Effector memory CD8-positive, alpha-beta T cell (primary cell): ENCODE measurements around the gene TMEM236.
A peak's percentile ranks its signal among the peaks of the same experiment; 100 is the strongest.
"Not testable (repeated sequence)": the region's sequence is repeated elsewhere in the genome, so short reads cannot be mapped to it uniquely, and the experiment has no call there.

Experiments
- ATAC-seq: fragments of 150-1000 bp; cut with Tn5 transposase; replicated peaks from 2 replicates; pipeline ENCODE4 v1.10.0; 2021; ENCODE audit warnings: mild to moderate bottlenecking, moderate library complexity
- DNase-seq, 3 experiments: peaks; one replicate each; pipeline ENCODE4 v3.0.0; 2021
- H3K27ac Mint-ChIP-seq, 2 donors: one replicate each; pipeline ENCODE4 v1.8.0; 2022; ENCODE audit warnings: mild to moderate bottlenecking in 2 of 2, mixed read lengths in 2 of 2, moderate library complexity in 2 of 2
- H3K27me3 Mint-ChIP-seq, 2 donors: one replicate each; pipeline ENCODE4 v1.8.0; 2022; ENCODE audit warnings: mixed read lengths in 2 of 2
- H3K36me3 Mint-ChIP-seq: one replicate; pipeline ENCODE4 v1.8.0; 2022; ENCODE audit warnings: mild to moderate bottlenecking, moderate library complexity, mixed read lengths; ENCODE audit not compliant: insufficient read depth
- H3K4me1 Mint-ChIP-seq, 2 donors: one replicate each; pipeline ENCODE4 v1.8.0; 2022; ENCODE audit warnings: low read depth in 2 of 2, mixed read lengths in 2 of 2
- H3K4me3 Mint-ChIP-seq, 2 donors: one replicate each; pipeline ENCODE4 v1.8.0; 2022; ENCODE audit warnings: mild to moderate bottlenecking in 2 of 2, mixed read lengths in 2 of 2, moderate library complexity in 2 of 2
- H3K9me3 Mint-ChIP-seq, 2 donors: one replicate each; pipeline ENCODE4 v1.8.0; 2022; ENCODE audit warnings: mixed read lengths in 2 of 2
- total RNA-seq, 9 experiments: gene quantifications; one replicate each; lab custom pipeline; 2026; lab: John Stamatoyannopoulos, UW

Gene TMEM236, protein sequence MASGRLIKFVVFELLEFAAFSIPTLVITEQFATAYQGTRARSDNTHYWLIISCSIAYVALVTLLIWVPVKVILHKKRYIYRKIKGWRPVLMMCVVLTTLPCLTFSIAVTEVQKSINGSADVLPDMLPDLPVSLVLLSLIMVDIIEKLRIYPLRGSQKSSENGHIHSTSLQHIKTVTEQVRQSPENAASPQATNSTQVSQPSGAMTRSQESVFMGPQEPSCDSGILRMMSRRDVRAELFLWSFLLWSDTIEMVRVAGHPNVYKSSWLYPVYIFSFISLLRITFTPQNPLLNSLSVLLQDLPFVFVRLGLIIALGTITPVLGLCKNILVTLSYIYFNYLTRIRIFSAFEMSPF
- 0 to 1.2 (median 0.30) reads per million in 9 experiments for total RNA-seq

DNA sequence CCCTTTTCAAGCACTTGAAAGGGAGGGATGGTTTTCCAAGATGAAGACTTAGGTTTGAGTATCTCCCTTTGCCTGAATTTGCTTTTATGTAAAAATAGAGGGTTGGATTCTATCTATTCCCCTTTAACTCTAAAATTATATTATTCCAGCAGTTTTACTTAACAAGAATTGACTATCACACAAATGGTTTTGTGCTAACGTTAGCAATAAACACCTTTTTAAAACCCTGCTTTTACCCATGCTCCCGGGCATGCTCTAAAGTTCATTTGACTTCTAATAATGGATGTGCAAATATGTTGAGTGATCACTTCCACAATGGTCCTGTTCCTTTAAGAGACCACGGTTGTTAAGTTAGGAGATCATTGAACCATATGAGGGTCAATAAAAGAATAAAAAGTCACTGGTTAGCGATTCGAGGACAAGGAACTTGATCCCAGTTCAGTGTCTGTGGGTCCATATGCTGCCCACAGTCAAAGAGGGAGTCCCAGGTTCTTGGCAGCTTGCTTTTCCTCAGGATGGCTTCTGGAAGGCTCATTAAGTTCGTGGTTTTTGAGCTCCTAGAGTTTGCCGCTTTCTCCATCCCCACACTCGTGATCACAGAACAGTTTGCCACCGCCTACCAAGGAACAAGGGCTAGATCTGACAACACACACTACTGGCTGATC, at the start of gene TMEM236:
Gene TMEM236 (plus strand): TSS at position 421 of the 665 bp plus-strand sequence. CDS start 95 bp downstream, at position 516.
- no peak within 1 kb of the TSS for H3K27ac Mint-ChIP-seq
- H3K27me3 Mint-ChIP-seq, result no peaks in the 10 kb centered on the region
- ATAC-seq (no peak), DNase-seq (no peak)
- H3K9me3 Mint-ChIP-seq, result no peaks in the 10 kb centered on the region
- peaks cover 0 to 3% of the 10 kb centered on the region in 2 donors for H3K4me1 Mint-ChIP-seq
- H3K4me3 Mint-ChIP-seq, result no peak within 1 kb of the TSS
- H3K36me3 Mint-ChIP-seq, result no peaks in the 10 kb centered on the region

GRCh38 chr10:17703706-17704105, 48.3 kb upstream of the TMEM236 start:
- no peak overlapping the region for H3K27ac Mint-ChIP-seq
- H3K27me3 Mint-ChIP-seq, result no peaks in the 10 kb centered on the region
- no peak overlapping the region for H3K4me3 Mint-ChIP-seq
- ATAC-seq (no peak), DNase-seq (no peak)
- H3K4me1 Mint-ChIP-seq, result no peaks in the 10 kb centered on the region
- H3K9me3 Mint-ChIP-seq, result no peaks in the 10 kb centered on the region
- peaks cover 56% of the 10 kb centered on the region for H3K36me3 Mint-ChIP-seq

DNA sequence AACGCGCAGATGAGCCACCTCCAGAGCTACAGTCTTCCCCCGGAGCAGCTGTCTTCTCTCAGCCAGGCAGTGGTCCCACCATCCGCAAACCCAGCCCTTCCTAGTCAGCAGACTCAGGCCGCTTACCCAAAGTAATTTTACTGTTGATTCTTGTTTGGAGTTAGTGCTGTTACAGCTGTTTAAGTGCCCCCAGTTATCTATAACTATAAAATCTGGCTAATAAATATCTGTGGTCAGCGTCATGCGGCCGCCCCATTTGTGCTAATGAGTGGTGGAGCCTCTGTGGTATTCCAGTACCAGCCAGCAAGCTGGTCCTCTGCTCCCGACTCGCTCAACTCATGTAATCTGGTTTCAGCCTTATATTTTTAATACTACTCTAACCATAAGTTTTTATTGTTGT, 43.2 kb upstream of the TMEM236 start:
- peaks cover 61% of the 10 kb centered on the region for H3K36me3 Mint-ChIP-seq
- no peaks in the 10 kb centered on the region for H3K9me3 Mint-ChIP-seq
- no peaks in the 10 kb centered on the region for H3K27me3 Mint-ChIP-seq
- H3K4me1 Mint-ChIP-seq, result no peaks in the 10 kb centered on the region
- H3K4me3 Mint-ChIP-seq, result no peak overlapping the region
- ATAC-seq (no peak), DNase-seq (no peak)
- H3K27ac Mint-ChIP-seq, result no peak overlapping the region

DNA sequence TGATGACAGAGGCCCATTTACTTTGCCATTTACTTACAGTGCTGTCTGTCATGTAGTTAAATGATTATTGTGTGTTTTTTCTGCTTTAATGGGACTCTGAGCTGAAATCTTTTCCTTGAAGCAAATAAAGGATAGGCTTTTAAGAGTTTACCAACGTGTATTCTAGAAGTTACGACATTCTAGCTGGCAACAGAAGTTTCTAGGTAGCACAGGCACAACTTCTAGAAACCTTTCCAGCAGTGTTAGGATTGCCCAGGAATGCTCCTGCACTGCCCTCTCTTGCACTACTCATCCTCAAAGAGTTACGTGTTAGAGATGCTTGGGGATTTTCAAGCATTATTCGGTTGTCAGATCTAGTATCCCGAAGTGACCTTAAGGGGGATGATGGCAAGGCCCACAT, 42.5 kb upstream of the TMEM236 start:
- Mint-ChIP-seq H3K36me3 (peaks cover 59% of the 10 kb centered on the region), H3K4me1 (no peaks in the 10 kb centered on the region), H3K4me3 (no peak overlapping the region), H3K27ac (no peak overlapping the region), H3K27me3 (no peaks in the 10 kb centered on the region), H3K9me3 (no peaks in the 10 kb centered on the region)
- ATAC-seq (no peak), DNase-seq (no peak)

GRCh38 chr10:17710181-17710580, 41.8 kb upstream of the TMEM236 start:
- Mint-ChIP-seq H3K27ac (no peak overlapping the region), H3K4me1 (no peaks in the 10 kb centered on the region), H3K36me3 (peaks cover 54% of the 10 kb centered on the region), H3K9me3 (no peaks in the 10 kb centered on the region), H3K27me3 (no peaks in the 10 kb centered on the region), H3K4me3 (no peak overlapping the region)
- DNase-seq (no peak), ATAC-seq (no peak)

- H3K27me3 Mint-ChIP-seq, result no peaks in the 10 kb centered on the region
Measured at GRCh38 chr10:17712053-17712452, 39.9 kb upstream of the TMEM236 start.

GRCh38 chr10:17712717-17713471, 39.1 kb upstream of the TMEM236 start:
- H3K4me3 Mint-ChIP-seq, result peak overlapping the region in 1 of 2 donors; percentile 28
- no peaks in the 10 kb centered on the region for H3K27me3 Mint-ChIP-seq
- no peaks in the 10 kb centered on the region for H3K4me1 Mint-ChIP-seq
- peak overlapping the region in 1 of 2 donors; percentile 20 for H3K27ac Mint-ChIP-seq
- DNase-seq (no peak), ATAC-seq (no peak)
- peaks cover 36% of the 10 kb centered on the region for H3K36me3 Mint-ChIP-seq
- no peaks in the 10 kb centered on the region for H3K9me3 Mint-ChIP-seq

More at GRCh38 chr10:17712053-17712452, 39.9 kb upstream of the TMEM236 start:
- H3K36me3 Mint-ChIP-seq, result peaks cover 44% of the 10 kb centered on the region
- H3K4me1 Mint-ChIP-seq, result no peaks in the 10 kb centered on the region
- no peak overlapping the region for H3K27ac Mint-ChIP-seq
- no peak for DNase-seq
- H3K4me3 Mint-ChIP-seq, result no peak overlapping the region
- ATAC-seq, result no peak
- no peaks in the 10 kb centered on the region for H3K9me3 Mint-ChIP-seq

- Mint-ChIP-seq H3K27ac (no peak overlapping the region), H3K9me3 (no peaks in the 10 kb centered on the region), H3K4me1 (no peaks in the 10 kb centered on the region), H3K4me3 (no peak overlapping the region), H3K27me3 (no peaks in the 10 kb centered on the region), H3K36me3 (peaks cover 27% of the 10 kb centered on the region)
- no peak for ATAC-seq
- no peak for DNase-seq
Measured at GRCh38 chr10:17713758-17714157, 38.2 kb upstream of the TMEM236 start.

DNA sequence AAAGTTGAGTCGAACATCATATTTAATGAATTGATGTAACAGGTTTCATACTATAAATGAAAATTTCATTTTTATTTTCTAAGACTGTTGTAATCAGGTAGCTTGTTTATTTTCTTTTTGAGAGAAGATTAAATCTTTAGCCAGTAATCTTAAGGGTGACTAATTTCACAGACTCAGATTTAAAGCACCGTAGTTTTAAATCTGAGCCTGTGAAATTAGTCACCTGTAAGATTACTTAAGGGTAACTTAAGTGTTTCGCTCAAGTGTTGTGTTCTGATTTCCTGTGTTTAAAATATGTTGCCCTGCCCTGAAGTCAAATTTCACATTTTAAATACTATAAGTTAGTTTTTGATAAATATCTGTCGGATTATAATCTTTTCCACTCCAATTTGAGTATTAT, 35.8 kb upstream of the TMEM236 start:
- peaks cover 23% of the 10 kb centered on the region for H3K36me3 Mint-ChIP-seq
- ATAC-seq (no peak), DNase-seq (no peak)
- H3K4me1 Mint-ChIP-seq, result no peaks in the 10 kb centered on the region
- H3K27ac Mint-ChIP-seq, result no peak overlapping the region
- H3K27me3 Mint-ChIP-seq, result no peaks in the 10 kb centered on the region
- H3K4me3 Mint-ChIP-seq, result no peak overlapping the region
- H3K9me3 Mint-ChIP-seq, result no peaks in the 10 kb centered on the region

- H3K4me3 Mint-ChIP-seq, H3K4me1 Mint-ChIP-seq, H3K27me3 Mint-ChIP-seq, H3K27ac Mint-ChIP-seq, H3K9me3 Mint-ChIP-seq, DNase-seq, ATAC-seq, H3K36me3 Mint-ChIP-seq: not testable (repeated sequence)
Measured at GRCh38 chr10:17722317-17723014, 29.5 kb upstream of the TMEM236 start.

DNA sequence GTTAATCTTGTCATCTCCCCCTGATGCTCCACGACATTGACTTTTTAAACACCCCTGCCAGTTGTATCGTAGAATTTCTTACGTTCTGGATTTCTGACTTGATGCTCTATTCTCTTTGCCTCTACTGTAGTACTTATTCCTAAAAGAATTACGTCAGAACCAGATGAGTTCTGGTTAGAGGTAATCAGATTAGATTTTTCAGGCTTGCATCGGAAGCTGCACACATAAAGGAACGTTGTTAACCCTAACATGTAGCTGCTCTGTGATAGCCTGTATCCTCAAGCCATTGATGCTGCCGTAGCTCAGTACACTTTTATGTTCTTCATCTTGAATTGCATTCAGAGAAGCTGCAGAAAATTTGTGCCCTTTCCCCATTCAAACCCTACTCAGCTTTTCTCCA, 26.3 kb upstream of the TMEM236 start:
- H3K4me1 Mint-ChIP-seq, result no peaks in the 10 kb centered on the region
- no peak overlapping the region for H3K4me3 Mint-ChIP-seq
- DNase-seq, result no peak
- H3K9me3 Mint-ChIP-seq, result no peaks in the 10 kb centered on the region
- H3K27me3 Mint-ChIP-seq, result no peaks in the 10 kb centered on the region
- ATAC-seq, result no peak
- no peaks in the 10 kb centered on the region for H3K36me3 Mint-ChIP-seq
- no peak overlapping the region for H3K27ac Mint-ChIP-seq

DNA sequence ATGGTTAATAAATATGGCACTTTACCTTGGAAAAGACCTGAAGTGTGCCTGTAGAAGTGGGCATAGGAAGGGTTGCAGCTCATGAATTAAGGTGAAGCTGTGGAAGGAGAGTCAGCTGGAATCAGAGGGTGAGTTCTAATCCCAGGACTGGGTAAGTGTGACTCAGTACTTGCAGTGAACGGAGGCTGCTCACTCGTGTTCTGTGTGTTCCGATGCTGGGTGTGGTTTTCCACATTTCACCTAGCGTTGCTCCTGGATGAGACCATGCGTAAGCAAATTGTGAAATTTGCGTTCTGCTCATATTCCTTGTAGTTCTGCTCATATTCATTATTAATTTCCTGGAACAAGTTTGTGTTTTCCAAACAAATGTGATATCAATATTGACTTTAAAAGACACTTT, 22.4 kb upstream of the TMEM236 start:
- H3K9me3 Mint-ChIP-seq, result no peaks in the 10 kb centered on the region
- ATAC-seq (no peak), DNase-seq (no peak)
- no peaks in the 10 kb centered on the region for H3K36me3 Mint-ChIP-seq
- no peaks in the 10 kb centered on the region for H3K4me1 Mint-ChIP-seq
- H3K4me3 Mint-ChIP-seq, result no peak overlapping the region
- H3K27ac Mint-ChIP-seq, result no peak overlapping the region
- H3K27me3 Mint-ChIP-seq, result no peaks in the 10 kb centered on the region

DNA sequence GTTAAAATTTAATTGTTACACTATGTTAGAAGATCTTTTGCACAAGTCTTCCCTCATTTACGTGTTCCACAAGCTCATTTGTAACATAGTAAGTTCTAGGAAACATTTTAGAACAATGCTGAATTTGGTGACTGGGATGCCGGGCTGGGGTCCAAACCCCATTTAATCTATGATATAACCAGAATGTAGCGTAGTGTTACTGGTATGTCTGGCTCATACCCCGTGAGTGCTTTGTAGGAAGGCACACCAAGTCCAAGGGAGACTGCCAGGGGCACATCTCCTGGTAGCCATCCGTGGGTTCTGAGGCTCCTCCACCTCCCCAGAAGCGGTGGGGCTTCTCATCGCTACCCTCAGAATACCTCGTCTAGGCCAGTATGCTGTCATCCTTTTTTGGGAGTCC, 21.3 kb upstream of the TMEM236 start:
- no peaks in the 10 kb centered on the region for H3K27me3 Mint-ChIP-seq

More for the DNA sequence above, 21.3 kb upstream of the TMEM236 start:
- Mint-ChIP-seq H3K27ac (no peak overlapping the region), H3K36me3 (no peaks in the 10 kb centered on the region), H3K9me3 (no peaks in the 10 kb centered on the region), H3K4me3 (no peak overlapping the region), H3K4me1 (no peaks in the 10 kb centered on the region)
- no peak for DNase-seq
- no peak for ATAC-seq
